HUES64 (cell line): Measurements from ENCODE around the gene LRRC25. TPM values are rescaled to one million over a fixed set of nuclear protein-coding genes. Genes with fewer than 3 reads are reported as not detected.

Source experiments
- H3K27ac ChIP-seq: 2 replicates; pipeline ENCODE4 v1.7.0; 2013; ENCODE audit warnings: low read depth, low read length, inconsistent platforms
- H3K27me3 ChIP-seq: 2 replicates; pipeline ENCODE4 v1.6.1; 2013; ENCODE audit warnings: mild to moderate bottlenecking, low read length; ENCODE audit not compliant: insufficient read depth
- H3K36me3 ChIP-seq: 2 replicates; pipeline ENCODE4 v1.6.1; 2013; ENCODE audit warnings: mild to moderate bottlenecking, low read length; ENCODE audit not compliant: insufficient read depth
- H3K4me1 ChIP-seq: 2 replicates; pipeline ENCODE4 v1.6.1; 2013; ENCODE audit warnings: mild to moderate bottlenecking, low read length, moderate library complexity; ENCODE audit not compliant: insufficient read depth
- H3K4me3 ChIP-seq: 2 replicates; pipeline ENCODE4 v1.5.1; 2013; ENCODE audit warnings: mild to moderate bottlenecking, low read length, moderate library complexity
- H3K9ac ChIP-seq: 2 replicates; pipeline ENCODE4 v1.6.1; 2013; ENCODE audit warnings: mild to moderate bottlenecking, low read depth, low read length
- H3K9me3 ChIP-seq: 2 replicates; pipeline ENCODE4 v1.6.1; 2013; ENCODE audit warnings: low read depth, low read length; ENCODE audit not compliant: insufficient read depth
- WGBS: fragments of 150-250, 120-280 bp; methylation state at CpG from one replicate; pipeline ENCODE4 v1.1.7; 2013; ENCODE audit warnings: missing lambda C conversion rate; 5-methylcytosine and 5-hydroxymethylcytosine counted together
- polyA plus RNA-seq, 2 experiments: library from polyadenylated mRNA; stranded (reverse); fragments of 50-300 nt; gene quantifications; one replicate each; pipeline ENCODE4 v1.2.3, GENCODE V29; 2013

Gene LRRC25
- polyA plus RNA-seq (2013, experiment 1 of 2): 0.10 TPM
- not detected for polyA plus RNA-seq (2013, experiment 2 of 2)

DNA sequence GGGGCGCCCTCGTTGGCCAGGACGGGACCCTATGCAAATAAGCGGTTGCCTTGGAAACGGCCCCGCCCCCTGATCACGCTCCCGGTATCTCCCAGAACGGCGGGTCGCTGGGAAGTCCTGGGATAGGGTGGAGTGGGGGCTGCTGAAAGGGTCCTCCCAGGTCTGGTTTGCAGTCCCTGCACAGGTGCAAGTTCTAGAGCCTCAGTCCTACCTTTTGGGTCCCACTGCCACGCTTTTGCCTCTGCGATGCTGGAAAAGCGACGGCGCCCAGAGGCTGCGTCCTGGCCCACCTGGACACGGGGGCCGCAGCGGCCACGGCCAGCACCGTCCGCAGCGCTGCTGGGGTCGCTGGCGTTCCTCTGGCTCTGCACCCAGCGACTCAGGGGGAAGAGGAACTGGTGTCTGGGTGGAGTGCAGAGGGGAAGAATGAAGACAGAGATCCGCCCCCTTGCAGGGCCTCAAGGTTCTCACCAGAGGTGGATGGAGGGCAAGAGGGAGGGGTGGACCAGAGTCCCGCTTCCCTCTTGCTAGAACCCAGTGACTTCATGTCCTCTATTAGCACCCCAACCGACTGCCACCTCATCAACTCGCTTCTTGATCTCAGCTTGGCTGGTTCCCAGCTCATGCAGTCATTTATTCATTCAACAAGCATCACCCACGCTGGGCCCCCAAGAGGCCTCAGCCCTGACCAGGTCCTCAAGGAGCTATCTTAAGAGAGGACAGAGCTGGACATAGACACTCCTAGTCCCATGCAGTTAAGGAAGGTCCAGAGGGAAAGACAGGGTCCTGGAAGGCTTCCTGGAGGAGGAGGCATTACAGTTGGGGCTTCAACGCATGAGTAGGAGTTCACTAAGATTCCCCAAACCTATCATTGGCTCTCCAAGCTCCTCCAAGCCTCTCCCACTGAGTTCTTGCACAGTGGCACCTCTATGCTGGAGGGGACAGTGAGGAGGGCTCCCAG is at the start of gene LRRC25:
TSS of gene LRRC25 (minus strand) at position 381 of the 961 bp plus-strand sequence. CDS start 659 bp downstream, outside the sequence.
- Histone ChIP-seq H3K36me3 (no peaks in the 10 kb centered on the region), H3K4me1 (no peaks in the 10 kb centered on the region), H3K4me3 (peak within 1 kb of the TSS; percentile 33), H3K9ac (no peak within 1 kb of the TSS), H3K9me3 (no peaks in the 10 kb centered on the region), H3K27ac (no peak within 1 kb of the TSS), H3K27me3 (no peaks in the 10 kb centered on the region)
- WGBS: 36% methylated on average over 33 of the region's 33 CpGs

- peaks cover 39% of the 10 kb centered on the region for H3K36me3 ChIP-seq
- H3K27ac ChIP-seq: no peak overlapping the region
- 90% methylated on average over 12 of the region's 12 CpGs for WGBS
- H3K4me1 ChIP-seq: no peaks in the 10 kb centered on the region
- no peak overlapping the region for H3K9ac ChIP-seq
- H3K4me3 ChIP-seq: no peak overlapping the region
- no peaks in the 10 kb centered on the region for H3K27me3 ChIP-seq
- H3K9me3 ChIP-seq: no peaks in the 10 kb centered on the region
Measured at GRCh38 chr19:18446811-18447359, 49.5 kb upstream of the LRRC25 start.

DNA sequence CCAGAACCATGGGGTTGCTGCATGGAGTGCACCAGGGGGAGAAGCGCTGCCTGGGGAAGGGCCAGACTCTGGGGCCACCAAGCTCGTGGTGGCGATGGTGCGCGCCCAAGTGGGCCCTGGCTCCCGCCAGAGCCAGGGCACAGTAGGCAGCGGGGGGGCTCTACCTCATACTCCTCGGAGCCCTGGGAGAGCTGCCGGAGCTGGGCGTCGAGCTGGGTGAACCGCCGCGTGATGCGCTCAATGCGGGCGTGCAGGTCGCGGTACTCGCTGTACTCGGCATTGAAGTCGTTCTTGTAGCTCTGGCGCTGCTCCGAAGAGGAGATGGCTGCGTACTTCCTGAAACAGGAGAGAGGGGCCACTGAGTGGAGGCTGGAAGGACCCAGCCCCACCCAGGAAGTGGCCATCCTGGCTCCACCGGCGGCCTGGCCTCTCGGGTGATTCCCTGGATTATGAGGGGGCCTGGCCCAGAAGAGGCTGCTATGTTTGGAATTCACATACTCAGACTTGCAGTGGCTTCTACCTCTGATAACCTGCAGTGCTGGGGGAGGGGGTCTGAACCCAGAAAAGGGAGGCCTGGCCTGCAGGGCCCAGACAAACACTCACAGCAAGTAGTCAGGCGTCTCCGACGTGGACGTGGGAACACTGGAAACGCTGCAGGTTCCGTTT is 48.9 kb upstream of the LRRC25 start:
- Histone ChIP-seq H3K4me3 (no peak overlapping the region), H3K9ac (no peak overlapping the region), H3K36me3 (peaks cover 39% of the 10 kb centered on the region), H3K27me3 (no peaks in the 10 kb centered on the region), H3K9me3 (no peaks in the 10 kb centered on the region), H3K4me1 (no peaks in the 10 kb centered on the region), H3K27ac (no peak overlapping the region)
- WGBS: 97% methylated on average over 34 of the region's 34 CpGs

DNA sequence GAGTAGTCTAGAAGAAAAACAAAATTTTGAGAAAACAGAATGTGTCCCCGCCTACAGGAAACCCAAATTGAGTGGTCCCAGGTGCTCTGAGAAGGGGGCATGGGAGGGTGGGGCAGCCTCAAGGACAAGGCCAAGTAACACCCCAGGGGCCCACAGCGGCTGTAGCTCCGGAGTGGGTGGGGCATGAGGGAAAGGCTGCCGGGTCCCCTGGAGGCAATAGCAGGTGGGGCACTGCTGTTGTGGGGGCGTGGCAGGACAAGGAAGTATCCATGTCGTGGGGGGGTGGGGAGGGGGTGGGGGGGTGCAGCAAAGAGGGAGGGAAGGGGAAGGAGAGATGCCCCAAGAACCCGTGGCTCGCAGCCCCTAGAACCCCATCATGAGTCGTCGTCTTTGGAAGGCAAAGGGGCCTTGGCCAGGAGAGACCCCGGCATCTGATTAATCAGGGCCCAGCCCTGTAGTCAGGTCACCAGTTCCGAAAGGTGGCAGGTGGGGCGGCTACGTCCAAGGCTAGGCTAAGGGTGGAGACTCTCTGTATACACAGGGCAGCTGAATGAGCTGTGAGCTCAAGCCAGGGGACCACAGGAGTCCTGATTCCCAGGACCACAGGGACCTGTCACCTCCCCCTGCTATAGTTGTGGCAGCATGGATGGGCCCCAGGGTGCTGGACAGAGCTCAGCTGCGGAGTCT is 48.0 kb upstream of the LRRC25 start:
- H3K36me3 ChIP-seq: peaks cover 38% of the 10 kb centered on the region

DNA sequence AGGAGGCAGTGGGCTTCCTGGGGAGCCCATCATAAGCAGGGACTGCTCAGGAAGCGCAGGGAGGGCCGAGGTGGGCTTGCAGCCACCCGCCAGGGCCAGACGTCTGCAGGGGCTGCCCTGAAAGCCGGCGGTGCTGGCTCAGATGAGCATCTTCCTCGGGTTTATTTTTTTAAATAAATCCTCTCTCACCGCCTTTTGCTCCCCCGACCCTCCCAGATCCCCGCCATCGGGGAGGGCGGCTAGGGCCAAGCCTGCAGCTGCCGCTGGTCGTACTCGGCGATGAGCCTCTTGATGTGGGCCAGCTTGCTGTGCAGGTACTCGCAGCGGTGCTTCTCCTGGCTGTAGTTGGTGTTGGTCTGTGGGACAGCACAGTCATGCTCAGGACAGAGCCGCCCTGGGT is 47.1 kb upstream of the LRRC25 start:
- Histone ChIP-seq H3K4me3 (no peak overlapping the region), H3K36me3 (peaks cover 29% of the 10 kb centered on the region), H3K9ac (no peak overlapping the region), H3K4me1 (peaks cover 4% of the 10 kb centered on the region; the same call in 1 of the 2 replicates), H3K27me3 (no peaks in the 10 kb centered on the region), H3K9me3 (no peaks in the 10 kb centered on the region), H3K27ac (no peak overlapping the region)
- 96% methylated on average over 19 of the region's 19 CpGs for WGBS

More for the DNA sequence above, 48.0 kb upstream of the LRRC25 start:
- no peaks in the 10 kb centered on the region for H3K9me3 ChIP-seq
- H3K27ac ChIP-seq: no peak overlapping the region
- WGBS: 83% methylated on average over 15 of the region's 15 CpGs
- no peak overlapping the region for H3K4me3 ChIP-seq
- H3K4me1 ChIP-seq: no peaks in the 10 kb centered on the region
- H3K27me3 ChIP-seq: no peaks in the 10 kb centered on the region
- no peak overlapping the region for H3K9ac ChIP-seq

DNA sequence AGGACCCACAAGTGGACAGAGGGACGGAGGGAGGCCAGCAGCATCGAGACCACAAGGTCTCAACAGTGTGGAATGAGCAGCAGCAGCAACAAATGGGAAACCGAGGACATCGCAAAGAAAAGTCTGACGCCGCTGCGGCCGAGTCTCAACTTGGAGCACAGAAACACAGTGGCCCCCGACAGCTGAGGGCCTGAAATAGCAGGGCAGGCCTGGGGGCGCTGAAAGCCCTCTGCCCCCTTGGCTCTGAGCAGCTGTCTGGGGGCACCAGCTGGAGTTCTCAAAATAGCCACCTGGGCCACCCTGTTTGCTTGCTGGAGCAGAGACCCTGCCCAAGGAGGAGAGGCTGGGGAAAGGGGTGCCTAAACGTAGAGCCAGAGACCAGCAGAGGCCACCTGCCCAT is 46.4 kb upstream of the LRRC25 start:
- H3K4me3 ChIP-seq: no peak overlapping the region
- peaks cover 25% of the 10 kb centered on the region for H3K36me3 ChIP-seq
- H3K27ac ChIP-seq: no peak overlapping the region
- H3K9me3 ChIP-seq: no peaks in the 10 kb centered on the region
- WGBS: 95% methylated on average over 11 of the region's 11 CpGs
- H3K27me3 ChIP-seq: no peaks in the 10 kb centered on the region
- H3K4me1 ChIP-seq: peaks cover 11% of the 10 kb centered on the region; the same call in 1 of the 2 replicates
- no peak overlapping the region for H3K9ac ChIP-seq

DNA sequence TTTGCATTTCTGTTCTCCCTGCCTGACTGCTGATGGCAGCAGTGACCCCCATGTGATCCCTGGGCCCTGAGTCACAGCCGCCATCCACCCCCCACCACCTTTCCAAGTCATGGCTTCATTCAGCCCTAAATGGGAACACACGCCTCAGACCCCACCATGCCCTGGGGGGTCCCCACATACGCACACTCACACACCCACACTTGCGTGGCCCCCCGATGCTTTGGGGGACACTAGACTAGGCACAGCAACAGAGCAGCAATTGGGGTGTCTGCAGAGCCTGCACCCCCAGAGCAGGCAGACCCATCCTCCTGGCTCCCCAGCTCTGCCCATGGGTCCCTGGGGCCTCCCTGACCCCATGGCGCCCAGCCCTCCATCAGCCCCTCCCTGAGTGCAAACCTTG is 46.0 kb upstream of the LRRC25 start:
- no peak overlapping the region for H3K9ac ChIP-seq

GRCh38 chr19:18442941-18443340 is 45.5 kb upstream of the LRRC25 start:
- Histone ChIP-seq H3K27me3 (no peaks in the 10 kb centered on the region), H3K36me3 (peaks cover 21% of the 10 kb centered on the region), H3K27ac (no peak overlapping the region), H3K9me3 (no peaks in the 10 kb centered on the region), H3K9ac (no peak overlapping the region), H3K4me3 (no peak overlapping the region), H3K4me1 (peaks cover 19% of the 10 kb centered on the region)
- WGBS: 93% methylated on average over 12 of the region's 12 CpGs

More for the DNA sequence above, 46.0 kb upstream of the LRRC25 start:
- Histone ChIP-seq H3K9me3 (no peaks in the 10 kb centered on the region), H3K27me3 (no peaks in the 10 kb centered on the region), H3K4me3 (no peak overlapping the region), H3K4me1 (peaks cover 15% of the 10 kb centered on the region), H3K36me3 (peaks cover 23% of the 10 kb centered on the region), H3K27ac (no peak overlapping the region)
- 93% methylated on average over 6 of the region's 6 CpGs for WGBS

DNA sequence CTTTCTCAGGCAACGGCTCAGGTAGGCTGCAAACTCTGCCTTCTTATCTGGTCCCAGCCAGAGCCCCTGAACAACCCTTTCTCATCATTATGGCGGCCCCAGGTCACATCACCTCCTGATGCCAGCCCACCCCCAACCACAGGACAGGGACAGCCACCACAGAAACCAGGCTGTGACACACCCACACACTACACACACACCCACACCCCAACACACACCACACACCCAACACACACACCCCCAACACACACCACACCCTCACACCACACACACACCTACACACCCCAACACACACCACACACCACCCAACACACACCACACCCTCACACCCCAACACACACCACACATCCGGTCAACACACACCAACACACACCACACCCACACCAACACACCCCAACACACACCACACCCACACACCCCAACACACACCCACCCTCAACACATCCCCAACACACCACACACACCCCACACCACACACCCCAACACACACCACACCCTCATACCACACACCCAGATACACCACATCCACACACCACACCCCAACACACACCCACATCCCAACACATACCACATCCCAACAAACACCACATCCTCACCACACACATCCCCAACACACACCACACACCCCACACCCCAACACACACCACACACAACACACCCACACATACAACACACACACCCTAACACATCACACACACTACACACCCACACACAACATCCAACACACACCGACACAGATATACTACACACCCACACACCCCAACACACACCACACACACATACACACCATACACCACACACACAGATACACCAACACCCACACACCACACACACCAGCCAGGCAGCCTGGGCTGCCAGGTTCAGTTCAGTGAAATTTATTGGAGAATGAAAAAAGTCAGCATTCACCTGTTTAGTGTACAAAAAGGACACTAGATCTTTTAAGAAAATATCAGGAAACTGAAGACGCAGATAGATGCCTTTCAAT is 44.7 kb upstream of the LRRC25 start:
- no peak overlapping the region for H3K9ac ChIP-seq
- no peaks in the 10 kb centered on the region for H3K9me3 ChIP-seq
- H3K27me3 ChIP-seq: no peaks in the 10 kb centered on the region
- WGBS: 79% methylated on average over 5 of the region's 5 CpGs
- H3K36me3 ChIP-seq: peaks cover 21% of the 10 kb centered on the region
- no peak overlapping the region for H3K27ac ChIP-seq
- no peak overlapping the region for H3K4me3 ChIP-seq
- H3K4me1 ChIP-seq: peaks cover 19% of the 10 kb centered on the region
